Measurements from ENCODE around the gene HCFC2.

DNA sequence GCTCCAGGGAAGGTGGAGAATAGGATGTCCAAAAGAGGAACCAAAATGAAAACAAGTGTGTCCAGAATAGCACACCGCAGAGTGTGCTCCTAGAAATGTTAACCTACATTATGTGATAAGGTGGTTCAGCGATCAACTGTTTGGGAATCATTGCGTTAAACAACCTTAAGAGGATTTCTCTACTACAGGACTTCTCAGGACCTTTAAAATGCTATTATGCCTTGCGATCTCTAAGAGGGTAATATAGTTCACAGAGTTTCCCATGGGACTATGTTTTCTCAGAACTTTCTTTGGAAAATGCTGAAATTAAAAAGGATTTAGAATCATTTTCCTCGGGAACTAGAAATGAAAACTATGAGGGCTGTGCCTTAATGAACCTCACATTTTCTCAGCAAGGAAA, 16.2 kb upstream of the HCFC2 start:
- TF ChIP-seq, protein P1, sequence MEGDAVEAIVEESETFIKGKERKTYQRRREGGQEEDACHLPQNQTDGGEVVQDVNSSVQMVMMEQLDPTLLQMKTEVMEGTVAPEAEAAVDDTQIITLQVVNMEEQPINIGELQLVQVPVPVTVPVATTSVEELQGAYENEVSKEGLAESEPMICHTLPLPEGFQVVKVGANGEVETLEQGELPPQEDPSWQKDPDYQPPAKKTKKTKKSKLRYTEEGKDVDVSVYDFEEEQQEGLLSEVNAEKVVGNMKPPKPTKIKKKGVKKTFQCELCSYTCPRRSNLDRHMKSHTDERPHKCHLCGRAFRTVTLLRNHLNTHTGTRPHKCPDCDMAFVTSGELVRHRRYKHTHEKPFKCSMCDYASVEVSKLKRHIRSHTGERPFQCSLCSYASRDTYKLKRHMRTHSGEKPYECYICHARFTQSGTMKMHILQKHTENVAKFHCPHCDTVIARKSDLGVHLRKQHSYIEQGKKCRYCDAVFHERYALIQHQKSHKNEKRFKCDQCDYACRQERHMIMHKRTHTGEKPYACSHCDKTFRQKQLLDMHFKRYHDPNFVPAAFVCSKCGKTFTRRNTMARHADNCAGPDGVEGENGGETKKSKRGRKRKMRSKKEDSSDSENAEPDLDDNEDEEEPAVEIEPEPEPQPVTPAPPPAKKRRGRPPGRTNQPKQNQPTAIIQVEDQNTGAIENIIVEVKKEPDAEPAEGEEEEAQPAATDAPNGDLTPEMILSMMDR (conservative IDR thresholded peaks at IDR 0.05; ENCODE audit: low read length), result no peak
- TF ChIP-seq EZH2phosphoT487 (IDR thresholded peaks at IDR 0.05; ENCODE audit: borderline replicate concordance), result no peak

Data from Loucy (cell line).